HG03469 (cell line): Measurements from ENCODE around the gene SFMBT1.

Source experiments
- ATAC-seq: cut with Tn5 transposase; IDR thresholded peaks from one replicate; pipeline ENCODE4 v1.9.1; 2021; ENCODE audit warnings: mild to moderate bottlenecking, moderate library complexity, moderate number of reproducible peaks; ENCODE audit not compliant: unreplicated experiment

The SFMBT1 gene, protein sequence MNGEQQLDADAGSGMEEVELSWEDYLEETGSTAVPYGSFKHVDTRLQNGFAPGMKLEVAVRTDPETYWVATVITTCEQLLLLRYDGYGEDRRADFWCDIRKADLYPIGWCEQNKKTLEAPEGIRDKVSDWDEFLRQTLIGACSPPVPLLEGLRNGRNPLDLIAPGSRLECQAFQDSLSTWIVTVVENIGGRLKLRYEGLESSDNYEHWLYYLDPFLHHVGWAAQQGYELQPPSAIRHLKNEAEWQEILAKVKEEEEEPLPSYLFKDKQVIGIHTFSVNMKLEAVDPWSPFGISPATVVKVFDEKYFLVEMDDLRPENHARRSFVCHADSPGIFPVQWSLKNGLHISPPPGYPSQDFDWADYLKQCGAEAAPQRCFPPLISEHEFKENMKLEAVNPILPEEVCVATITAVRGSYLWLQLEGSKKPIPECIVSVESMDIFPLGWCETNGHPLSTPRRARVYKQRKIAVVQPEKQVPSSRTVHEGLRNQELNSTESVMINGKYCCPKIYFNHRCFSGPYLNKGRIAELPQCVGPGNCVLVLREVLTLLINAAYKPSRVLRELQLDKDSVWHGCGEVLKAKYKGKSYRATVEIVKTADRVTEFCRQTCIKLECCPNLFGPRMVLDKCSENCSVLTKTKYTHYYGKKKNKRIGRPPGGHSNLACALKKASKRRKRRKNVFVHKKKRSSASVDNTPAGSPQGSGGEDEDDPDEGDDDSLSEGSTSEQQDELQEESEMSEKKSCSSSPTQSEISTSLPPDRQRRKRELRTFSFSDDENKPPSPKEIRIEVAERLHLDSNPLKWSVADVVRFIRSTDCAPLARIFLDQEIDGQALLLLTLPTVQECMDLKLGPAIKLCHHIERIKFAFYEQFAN

DNA sequence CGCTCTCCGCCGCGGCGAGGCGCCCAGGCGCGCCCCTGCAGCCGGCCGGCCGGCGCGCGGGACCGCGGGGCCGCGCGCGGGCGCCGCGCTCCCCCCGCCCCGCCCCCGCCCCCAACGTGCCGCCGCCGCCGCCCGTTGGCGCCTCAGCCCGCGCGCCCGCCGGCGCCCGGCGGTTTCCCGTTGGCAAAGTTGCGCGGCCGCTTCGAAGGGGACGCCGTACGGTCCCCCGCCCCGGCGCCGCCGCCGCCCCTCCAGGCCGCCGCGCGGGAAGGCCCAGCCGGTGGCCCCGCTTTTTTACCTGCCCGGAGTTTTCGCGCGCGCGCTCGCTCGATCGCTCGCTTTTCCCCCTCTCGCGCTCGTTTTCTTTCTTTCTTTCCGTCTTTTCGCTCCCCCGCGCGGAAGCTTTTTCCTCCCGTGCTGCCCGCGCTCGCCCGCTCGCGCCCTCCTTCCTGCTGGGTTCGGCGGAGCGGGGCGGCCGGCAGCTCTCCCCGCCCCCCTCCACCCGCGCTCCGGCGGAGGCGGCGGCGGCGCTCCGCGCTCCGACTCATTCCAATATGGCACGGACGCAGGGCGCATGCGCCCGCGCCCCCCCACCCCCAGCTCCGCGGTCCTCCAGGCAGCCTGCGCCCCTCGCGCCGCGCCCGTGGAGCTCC is at the start of gene SFMBT1:
Gene SFMBT1, minus strand, starts transcription at position 556 of the 653 bp plus-strand sequence. CDS start 76,945 bp downstream, outside the sequence.
- no peak for ATAC-seq

DNA sequence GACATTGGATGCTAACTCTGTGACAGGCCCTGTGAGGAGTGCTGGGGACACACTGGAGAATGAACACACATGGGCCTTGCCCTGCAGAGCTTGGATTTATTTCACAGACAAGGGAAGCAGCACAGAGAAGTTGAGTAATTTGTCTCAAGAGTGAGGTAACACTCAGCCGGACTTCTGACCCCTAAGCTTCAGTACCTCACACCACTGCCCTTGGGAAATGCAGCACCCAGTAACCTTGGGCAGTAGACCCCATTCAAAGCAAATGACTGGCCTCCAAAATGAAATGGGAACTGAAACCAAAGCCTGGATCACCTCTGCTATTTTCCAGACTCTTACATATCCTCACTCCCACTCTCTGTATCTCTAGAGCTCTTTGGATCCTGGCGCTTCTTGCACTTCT is 47.1 kb upstream of the SFMBT1 start:
- ATAC-seq = no peak

- no peak for ATAC-seq
Measured at GRCh38 chr3:53092216-53092615, 46.3 kb upstream of the SFMBT1 start.

DNA sequence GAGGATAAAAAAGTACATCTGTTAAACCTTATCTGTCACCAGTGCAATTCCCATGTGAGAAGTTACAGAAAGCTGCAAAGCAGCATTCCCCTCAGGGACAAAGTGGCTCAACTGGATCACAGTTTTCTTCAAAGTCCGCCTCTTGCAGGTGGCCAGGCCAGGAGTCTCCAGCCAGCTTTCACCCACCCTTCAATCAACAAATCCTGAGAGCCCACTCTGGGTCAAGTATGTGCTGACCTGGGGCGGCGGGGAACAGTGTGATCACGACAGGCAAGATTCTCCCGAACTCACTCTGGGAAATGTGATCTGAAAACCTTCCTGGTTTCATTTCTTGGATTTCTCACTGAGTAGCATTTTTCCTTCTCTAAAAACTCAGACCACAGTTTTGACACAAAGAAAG is 45.1 kb upstream of the SFMBT1 start:
- ATAC-seq = no peak

GRCh38 chr3:53089511-53089910 is 43.6 kb upstream of the SFMBT1 start:
- ATAC-seq = no peak

GRCh38 chr3:53085476-53085875 is 39.6 kb upstream of the SFMBT1 start:
- no peak for ATAC-seq

GRCh38 chr3:53084310-53085001 is 38.6 kb upstream of the SFMBT1 start:
- no peak for ATAC-seq

- ATAC-seq = no peak
Measured at GRCh38 chr3:53083949-53084309, 38.1 kb upstream of the SFMBT1 start.

GRCh38 chr3:53083521-53083920 is 37.6 kb upstream of the SFMBT1 start:
- ATAC-seq = no peak

- ATAC-seq = no peak
Measured at GRCh38 chr3:53082736-53083135, 36.9 kb upstream of the SFMBT1 start.

GRCh38 chr3:53081318-53081717 is 35.4 kb upstream of the SFMBT1 start:
- ATAC-seq = no peak

- ATAC-seq = no peak
Measured at GRCh38 chr3:53080612-53081205, 34.8 kb upstream of the SFMBT1 start.

- ATAC-seq = no peak
Measured at GRCh38 chr3:53079791-53080555, 34.1 kb upstream of the SFMBT1 start.

GRCh38 chr3:53079147-53079546 is 33.3 kb upstream of the SFMBT1 start:
- ATAC-seq = no peak

- no peak for ATAC-seq
Measured at GRCh38 chr3:53078656-53079055, 32.8 kb upstream of the SFMBT1 start.

DNA sequence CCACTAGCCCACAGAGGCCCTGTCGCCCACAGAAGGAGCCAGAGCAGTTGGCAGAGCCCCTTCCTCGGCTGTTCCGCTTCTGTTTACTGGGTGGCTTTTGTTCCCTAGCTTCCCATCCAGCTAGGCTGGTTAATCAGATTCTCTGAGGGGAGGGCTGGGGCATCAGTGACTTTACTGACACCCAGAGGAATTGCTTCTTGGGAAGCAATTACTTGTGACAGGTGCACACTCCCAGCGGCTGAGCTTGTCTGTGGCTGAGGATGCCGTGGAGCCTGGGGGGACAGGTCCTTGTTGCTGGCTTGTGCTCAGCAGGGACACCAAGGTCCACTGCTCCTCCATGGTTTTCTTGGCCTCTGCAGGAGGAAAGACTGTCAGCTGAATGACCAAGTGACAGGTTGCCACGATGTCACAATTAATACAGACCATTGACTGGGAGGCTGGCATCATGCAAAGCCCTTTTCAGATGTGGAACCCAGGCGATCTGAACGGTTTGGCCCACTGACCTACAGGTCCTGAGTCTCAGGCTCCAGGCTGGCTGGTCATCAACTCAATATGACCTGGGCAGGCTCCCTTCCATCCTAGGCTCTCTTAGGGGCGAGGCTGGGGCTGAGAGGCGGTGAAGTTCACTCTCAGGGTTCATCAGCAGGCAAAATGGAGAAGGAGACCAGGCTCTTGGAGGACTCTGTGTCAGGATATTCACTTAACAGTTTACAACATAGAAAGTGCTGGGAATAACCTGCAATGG is 31.8 kb upstream of the SFMBT1 start:
- no peak for ATAC-seq

GRCh38 chr3:53075743-53076140 is 29.9 kb upstream of the SFMBT1 start:
- no peak for ATAC-seq

- no peak for ATAC-seq
Measured at GRCh38 chr3:53074761-53075742, 29.2 kb upstream of the SFMBT1 start.
